Fibroblast of lung (primary cell): ENCODE data around the gene LRRC58. TPM values are rescaled to one million over a fixed set of nuclear protein-coding genes. Genes with fewer than 3 reads are reported as not detected.

Experiments
- DNase-seq, 2 donors: peaks; one replicate each; pipeline versions ENCODE4 v3.0.0 to v3.0.0-alpha.2; 2010; ENCODE audit warnings: low read depth in 2 of 2
- H2AFZ ChIP-seq: 2 replicates; pipeline ENCODE4 v1.5.1; 2012; ENCODE audit warnings: low read length, control low read depth, inconsistent platforms
- H3K27ac ChIP-seq: 2 replicates; pipeline ENCODE4 v1.5.1; 2011; ENCODE audit warnings: low read length, control low read depth; ENCODE audit not compliant: insufficient read depth
- H3K27me3 ChIP-seq: 2 replicates; pipeline ENCODE4 v1.5.1; 2011; ENCODE audit warnings: mild to moderate bottlenecking, low read length; ENCODE audit not compliant: control insufficient read depth, insufficient read depth
- H3K36me3 ChIP-seq: 2 replicates; pipeline ENCODE4 v1.5.1; 2011; ENCODE audit warnings: low read length; ENCODE audit not compliant: control insufficient read depth, insufficient read depth
- H3K4me1 ChIP-seq: 2 replicates; pipeline ENCODE4 v1.5.1; 2011; ENCODE audit warnings: low read length; ENCODE audit not compliant: control insufficient read depth, insufficient read depth; ENCODE audit errors: extremely low read depth
- H3K4me2 ChIP-seq: 2 replicates; pipeline ENCODE4 v1.5.1; 2011; ENCODE audit warnings: low read length, control low read depth; ENCODE audit not compliant: insufficient read depth; ENCODE audit errors: extremely low read depth
- H3K4me3 ChIP-seq, 4 experiments: fragments of 200-600 bp in 1 of 4; sonication (generic) in 1 of 4; replicated peaks in 1 of 4; 2 replicates each; pipeline ENCODE4 v1.5.1; 2011 to 2016; ENCODE audit warnings: low read length in 4 of 4, low read depth in 3 of 4, mild to moderate bottlenecking in 3 of 4, control low read depth in 2 of 4, inconsistent platforms in 1 of 4, mixed read lengths in 1 of 4; ENCODE audit not compliant: insufficient read depth in 1 of 4; ENCODE audit errors: control extremely low read depth in 1 of 4
- H3K79me2 ChIP-seq: 2 replicates; pipeline ENCODE4 v1.5.1; 2012; ENCODE audit warnings: mild to moderate bottlenecking, low read length, inconsistent platforms; ENCODE audit not compliant: control insufficient read depth, insufficient read depth
- H3K9ac ChIP-seq: 2 replicates; pipeline ENCODE4 v1.5.1; 2011; ENCODE audit warnings: mild to moderate bottlenecking, low read length, control low read depth; ENCODE audit not compliant: insufficient read depth
- H3K9me3 ChIP-seq: 2 replicates; pipeline ENCODE4 v1.5.1; 2012; ENCODE audit warnings: low read depth, low read length; ENCODE audit not compliant: control insufficient read depth, insufficient read depth
- H4K20me1 ChIP-seq: 2 replicates; pipeline ENCODE4 v1.5.1; 2011; ENCODE audit warnings: low read length; ENCODE audit not compliant: control insufficient read depth, insufficient read depth; ENCODE audit errors: extremely low read depth
- EZH2 ChIP-seq: IDR thresholded peaks from 2 replicates; pipeline ENCODE4 v1.5.1; 2012; ENCODE audit warnings: low read length, control low read depth, mild to moderate bottlenecking; ENCODE audit errors: missing control alignments
- polyA plus RNA-seq, 2 donors: library from polyadenylated mRNA; depleted of rRNA in 1 of 2; stranded (reverse) in 1 of 2; unstranded in 1 of 2; fragments of >200 nt; gene quantifications; 2 replicates each; pipeline ENCODE4 v1.2.1, GENCODE V29; 2011 to 2012; ENCODE audit warnings: missing spikeins in 1 of 2
- total RNA-seq: library from RNA; depleted of rRNA; stranded (reverse); fragments of >200 nt; gene quantifications from 2 replicates; pipeline ENCODE4 v1.2.1, GENCODE V29; 2014
- TF ChIP-seq, protein P1 (sequence below), 2 donors: IDR thresholded peaks in 1 of 2; conservative IDR thresholded peaks in 1 of 2; 1 replicate in 1 of 2; 2 replicates in 1 of 2; pipeline ENCODE4 v1.5.1; 2011 to 2012; ENCODE audit warnings: low read length in 2 of 2, control low read depth in 1 of 2, inconsistent platforms in 1 of 2, low read depth in 1 of 2, mild to moderate bottlenecking in 1 of 2

Gene LRRC58
- total and polyA plus RNA-seq, 2 donors (not counting 1 experiment from before 2014, with no cell fraction given) = 19.8 to 21.7 TPM

DNA sequence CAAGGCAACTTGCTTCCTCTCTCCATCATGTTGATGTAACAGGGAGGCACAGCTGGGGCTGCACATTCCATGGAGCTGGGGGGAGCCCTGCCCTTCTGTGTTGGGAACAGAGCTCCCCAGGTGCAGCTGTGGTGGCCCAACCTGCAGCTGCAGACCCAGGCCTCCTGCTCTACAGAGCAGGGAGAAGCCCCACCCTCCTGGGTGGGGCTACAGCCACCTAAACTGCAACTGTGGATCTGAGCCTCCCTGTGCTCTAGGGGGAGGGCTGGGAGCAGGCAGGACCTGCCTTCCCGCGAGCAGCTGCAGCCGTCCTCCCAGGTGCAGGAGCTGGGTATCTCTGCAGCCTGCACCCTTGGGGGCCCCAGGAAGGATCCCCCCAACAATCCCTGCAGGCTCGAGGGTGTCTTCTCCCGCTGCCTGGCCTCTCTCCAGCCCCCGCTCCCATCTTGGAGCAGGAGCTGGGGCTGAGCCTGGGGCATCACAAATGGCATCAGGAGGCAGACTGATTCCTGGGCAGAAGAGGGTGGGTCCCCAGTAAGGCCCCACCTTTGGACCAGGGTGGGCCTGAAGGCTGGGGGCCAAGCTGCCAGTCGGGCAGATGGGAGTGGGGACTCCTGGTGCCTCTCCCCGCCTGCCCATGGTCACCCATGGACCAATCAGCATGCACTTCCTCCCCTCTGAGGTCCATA, 7.4 kb downstream of the LRRC58 start:
- Histone ChIP-seq H3K9ac (no peak overlapping the region), H3K9me3 (no peaks in the 10 kb centered on the region), H3K4me2 (no peak overlapping the region), H3K27ac (no peak overlapping the region), H3K4me1 (no peaks in the 10 kb centered on the region), H3K79me2 (peaks cover 65% of the 10 kb centered on the region), H3K4me3 (no peak overlapping the region), H3K36me3 (no peaks in the 10 kb centered on the region), H3K27me3 (no peaks in the 10 kb centered on the region), H4K20me1 (no peaks in the 10 kb centered on the region), H2AFZ (no peak overlapping the region)
- DNase-seq = no peak
- no peak for TF ChIP-seq EZH2
- TF ChIP-seq, protein P1, sequence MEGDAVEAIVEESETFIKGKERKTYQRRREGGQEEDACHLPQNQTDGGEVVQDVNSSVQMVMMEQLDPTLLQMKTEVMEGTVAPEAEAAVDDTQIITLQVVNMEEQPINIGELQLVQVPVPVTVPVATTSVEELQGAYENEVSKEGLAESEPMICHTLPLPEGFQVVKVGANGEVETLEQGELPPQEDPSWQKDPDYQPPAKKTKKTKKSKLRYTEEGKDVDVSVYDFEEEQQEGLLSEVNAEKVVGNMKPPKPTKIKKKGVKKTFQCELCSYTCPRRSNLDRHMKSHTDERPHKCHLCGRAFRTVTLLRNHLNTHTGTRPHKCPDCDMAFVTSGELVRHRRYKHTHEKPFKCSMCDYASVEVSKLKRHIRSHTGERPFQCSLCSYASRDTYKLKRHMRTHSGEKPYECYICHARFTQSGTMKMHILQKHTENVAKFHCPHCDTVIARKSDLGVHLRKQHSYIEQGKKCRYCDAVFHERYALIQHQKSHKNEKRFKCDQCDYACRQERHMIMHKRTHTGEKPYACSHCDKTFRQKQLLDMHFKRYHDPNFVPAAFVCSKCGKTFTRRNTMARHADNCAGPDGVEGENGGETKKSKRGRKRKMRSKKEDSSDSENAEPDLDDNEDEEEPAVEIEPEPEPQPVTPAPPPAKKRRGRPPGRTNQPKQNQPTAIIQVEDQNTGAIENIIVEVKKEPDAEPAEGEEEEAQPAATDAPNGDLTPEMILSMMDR (conservative IDR thresholded peaks at IDR 0.05 in 1 of 2, IDR thresholded peaks at IDR 0.05 in 1 of 2; ENCODE audit: low read depth in 1 of 2, low read length in 2 of 2) = no peak

DNA sequence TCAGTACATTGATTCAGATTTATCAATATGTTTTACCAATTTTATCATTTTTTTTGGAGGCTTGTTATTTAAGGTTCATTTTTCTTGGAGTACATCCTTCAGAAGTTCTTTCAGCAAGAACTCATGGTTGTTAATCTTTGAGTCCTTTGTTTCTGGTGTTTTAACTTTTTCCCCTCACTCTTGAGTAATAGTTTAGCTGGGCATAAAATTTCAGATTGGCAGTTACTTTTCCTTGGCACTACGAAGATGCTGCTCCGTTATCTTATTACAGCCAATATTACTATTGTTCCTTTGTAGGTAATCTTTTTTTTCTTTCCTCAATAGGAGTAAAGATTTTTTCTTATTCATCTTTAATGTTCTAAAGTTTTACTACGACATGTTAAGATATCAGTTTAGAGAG, 9.8 kb downstream of the LRRC58 start:
- no peak overlapping the region for H2AFZ ChIP-seq
- H3K4me1 ChIP-seq = no peaks in the 10 kb centered on the region
- no peak overlapping the region for H3K9ac ChIP-seq
- H3K4me3 ChIP-seq = no peak overlapping the region
- no peak overlapping the region for H3K4me2 ChIP-seq
- H3K79me2 ChIP-seq = peaks cover 47% of the 10 kb centered on the region
- TF ChIP-seq EZH2 = no peak
- TF ChIP-seq, protein P1 (conservative IDR thresholded peaks at IDR 0.05 in 1 of 2, IDR thresholded peaks at IDR 0.05 in 1 of 2; ENCODE audit: low read depth in 1 of 2, low read length in 2 of 2) = no peak
- H3K9me3 ChIP-seq = no peaks in the 10 kb centered on the region
- no peak overlapping the region for H3K27ac ChIP-seq
- H3K36me3 ChIP-seq = no peaks in the 10 kb centered on the region
- no peaks in the 10 kb centered on the region for H3K27me3 ChIP-seq
- H4K20me1 ChIP-seq = peaks cover 1% of the 10 kb centered on the region
- DNase-seq = no peak

DNA sequence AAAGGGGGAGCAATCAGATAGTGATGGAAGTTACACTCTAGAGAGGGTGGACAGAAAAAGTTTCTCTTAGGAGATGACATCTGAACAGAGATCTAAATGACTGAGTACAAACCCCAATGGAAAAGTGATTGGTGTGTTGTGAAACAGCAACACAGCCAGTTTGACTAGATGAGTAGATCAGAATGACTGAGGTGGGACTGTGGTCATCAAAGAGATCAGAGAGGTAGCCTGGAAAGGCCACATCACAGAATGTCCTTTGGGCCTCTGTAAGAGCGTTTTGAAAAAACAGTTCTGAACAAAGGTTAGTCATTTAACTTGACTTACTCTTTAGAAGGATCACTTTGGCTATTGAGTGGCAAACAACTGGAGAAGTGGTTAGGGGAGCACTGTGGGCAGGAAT, 10.6 kb downstream of the LRRC58 start:
- no peak for TF ChIP-seq EZH2
- TF ChIP-seq, protein P1 (conservative IDR thresholded peaks at IDR 0.05 in 1 of 2, IDR thresholded peaks at IDR 0.05 in 1 of 2; ENCODE audit: low read depth in 1 of 2, low read length in 2 of 2) = no peak
- Histone ChIP-seq H3K27me3 (no peaks in the 10 kb centered on the region), H3K4me3 (no peak overlapping the region), H3K4me2 (no peak overlapping the region), H3K9ac (no peak overlapping the region), H2AFZ (no peak overlapping the region), H3K4me1 (no peaks in the 10 kb centered on the region), H3K36me3 (no peaks in the 10 kb centered on the region), H3K27ac (no peak overlapping the region), H3K79me2 (peaks cover 39% of the 10 kb centered on the region), H3K9me3 (no peaks in the 10 kb centered on the region), H4K20me1 (peaks cover 1% of the 10 kb centered on the region)
- DNase-seq = no peak
